Activated B cell treated with CpG ODN at 0.5 μM for 24 hours (primary cell): ENCODE measurements around the gene TRDMT1. TPM values are rescaled to one million over a fixed set of nuclear protein-coding genes. Genes with fewer than 3 reads are reported as not detected.

Experiments used
- ATAC-seq: fragments of 200-7000 bp; cut with Tn5 transposase; one replicate; pipeline ENCODE4 v1.10.0; 2021; ENCODE audit warnings: low read depth, mild to moderate bottlenecking, moderate library complexity
- CTCF ChIA-PET: fragments of 350-600 bp; sonication (Branson Sonifier 250); formaldehyde crosslinking; loops from one replicate; lab custom pipeline; 2021; ENCODE audit warnings: antibody characterized with exemption; lab: Charles Lee
- POLR2A ChIA-PET: fragments of 350-600 bp; sonication (Branson Sonifier 250); formaldehyde crosslinking; loops from one replicate; lab custom pipeline; 2021; ENCODE audit warnings: antibody characterized with exemption; lab: Charles Lee
- DNase-seq: peaks from one replicate; pipeline ENCODE4 v3.0.0; 2022
- H3K27ac Mint-ChIP-seq: one replicate; pipeline ENCODE4 v1.8.0; 2020; ENCODE audit warnings: mixed read lengths
- H3K27me3 Mint-ChIP-seq: one replicate; pipeline ENCODE4 v1.8.0; 2021; ENCODE audit warnings: mixed read lengths
- H3K36me3 Mint-ChIP-seq: one replicate; pipeline ENCODE4 v1.8.0; 2021; ENCODE audit warnings: low read depth, mixed read lengths
- H3K4me1 Mint-ChIP-seq: one replicate; pipeline ENCODE4 v1.8.0; 2021; ENCODE audit warnings: mixed read lengths
- H3K4me3 Mint-ChIP-seq: one replicate; pipeline ENCODE4 v1.8.0; 2020; ENCODE audit warnings: mild to moderate bottlenecking, mixed read lengths
- H3K9me3 Mint-ChIP-seq: one replicate; pipeline ENCODE4 v1.8.0; 2020; ENCODE audit warnings: mixed read lengths
- intact Hi-C: fragments of 100-400 bp; cut with micrococcal nuclease; formaldehyde crosslinking; loops from one replicate; pipeline ENCODE4 v1.15.1; 2024
- total RNA-seq: library from RNA; stranded (reverse); gene quantifications from 2 replicates; pipeline ENCODE4 v1.2.3, GENCODE V29; 2022
- TF ChIP-seq, protein P1 (sequence below): fragments of 200-600 bp; IDR thresholded peaks from one replicate; pipeline ENCODE4 v1.8.0; 2022; ENCODE audit warnings: antibody characterized with exemption, mild to moderate bottlenecking

The TRDMT1 gene
- total RNA-seq, 1 donor from 2014 or later, result 19.9 TPM

DNA sequence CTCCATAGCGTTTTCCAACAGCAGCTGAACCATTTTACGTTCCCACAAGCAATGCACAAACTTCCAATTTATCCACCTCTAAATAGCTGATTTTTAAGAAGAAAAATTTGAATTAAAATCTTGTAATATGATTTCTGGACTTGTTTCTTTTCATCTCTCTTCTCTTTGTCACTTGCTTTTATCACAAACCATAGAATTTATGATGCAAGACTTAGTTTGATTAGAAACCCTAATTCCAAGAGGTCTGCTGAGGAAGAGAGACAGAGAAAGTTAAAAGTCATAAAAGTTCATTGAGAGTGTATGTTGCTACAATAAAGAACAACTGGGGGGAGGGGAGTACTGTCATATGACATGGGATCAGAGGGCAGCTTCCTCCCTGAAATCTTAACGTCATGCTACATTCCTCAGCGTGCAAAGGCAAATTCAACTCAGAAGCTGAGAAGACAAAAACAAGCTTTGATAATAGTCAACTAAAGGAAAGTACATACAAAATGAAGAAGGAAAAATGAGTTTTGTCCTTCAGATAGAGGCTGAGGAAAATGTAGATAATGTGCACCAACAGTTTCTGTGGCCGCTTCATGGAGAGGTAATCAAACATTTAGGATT lies 53.5 kb downstream of the TRDMT1 start:
- Mint-ChIP-seq H3K27ac (no peak overlapping the region), H3K36me3 (peaks cover 14% of the 10 kb centered on the region), H3K4me3 (no peak overlapping the region), H3K4me1 (no peaks in the 10 kb centered on the region), H3K9me3 (no peaks in the 10 kb centered on the region), H3K27me3 (no peaks in the 10 kb centered on the region)
- intact Hi-C loops, result loop anchor here (5.0 kb wide), 1 partner anchor 44 kb away; no protein-coding TSS in a partner anchor
- CTCF ChIA-PET, result no interaction called here
- ATAC-seq, result no peak
- TF ChIP-seq, protein P1, sequence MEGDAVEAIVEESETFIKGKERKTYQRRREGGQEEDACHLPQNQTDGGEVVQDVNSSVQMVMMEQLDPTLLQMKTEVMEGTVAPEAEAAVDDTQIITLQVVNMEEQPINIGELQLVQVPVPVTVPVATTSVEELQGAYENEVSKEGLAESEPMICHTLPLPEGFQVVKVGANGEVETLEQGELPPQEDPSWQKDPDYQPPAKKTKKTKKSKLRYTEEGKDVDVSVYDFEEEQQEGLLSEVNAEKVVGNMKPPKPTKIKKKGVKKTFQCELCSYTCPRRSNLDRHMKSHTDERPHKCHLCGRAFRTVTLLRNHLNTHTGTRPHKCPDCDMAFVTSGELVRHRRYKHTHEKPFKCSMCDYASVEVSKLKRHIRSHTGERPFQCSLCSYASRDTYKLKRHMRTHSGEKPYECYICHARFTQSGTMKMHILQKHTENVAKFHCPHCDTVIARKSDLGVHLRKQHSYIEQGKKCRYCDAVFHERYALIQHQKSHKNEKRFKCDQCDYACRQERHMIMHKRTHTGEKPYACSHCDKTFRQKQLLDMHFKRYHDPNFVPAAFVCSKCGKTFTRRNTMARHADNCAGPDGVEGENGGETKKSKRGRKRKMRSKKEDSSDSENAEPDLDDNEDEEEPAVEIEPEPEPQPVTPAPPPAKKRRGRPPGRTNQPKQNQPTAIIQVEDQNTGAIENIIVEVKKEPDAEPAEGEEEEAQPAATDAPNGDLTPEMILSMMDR, result no peak
- no peak for DNase-seq
- POLR2A ChIA-PET, result no interaction called here

- ChIA-PET POLR2A (no interaction called here), CTCF (no interaction called here)
- no peak overlapping the region for H3K27ac Mint-ChIP-seq
- H3K27me3 Mint-ChIP-seq, result no peaks in the 10 kb centered on the region
- H3K4me1 Mint-ChIP-seq, result no peaks in the 10 kb centered on the region
- intact Hi-C loops, result loop anchor here (5.0 kb wide), 1 partner anchor 45 kb away; no protein-coding TSS in a partner anchor
- DNase-seq, result no peak
- peaks cover 11% of the 10 kb centered on the region for H3K36me3 Mint-ChIP-seq
- no peak for ATAC-seq
- no peak overlapping the region for H3K4me3 Mint-ChIP-seq
- TF ChIP-seq, protein P1, result no peak
- no peaks in the 10 kb centered on the region for H3K9me3 Mint-ChIP-seq
Measured at GRCh38 chr10:17146892-17147291, 54.6 kb downstream of the TRDMT1 start.

GRCh38 chr10:17145239-17145638 lies 56.2 kb downstream of the TRDMT1 start:
- intact Hi-C loops, result loop anchor here (5.0 kb wide), 1 partner anchor 47 kb away; no protein-coding TSS in a partner anchor
- peaks cover 2% of the 10 kb centered on the region for H3K27me3 Mint-ChIP-seq
- H3K36me3 Mint-ChIP-seq, result peaks cover 8% of the 10 kb centered on the region
- no peak overlapping the region for H3K27ac Mint-ChIP-seq
- DNase-seq (no peak), ATAC-seq (no peak)
- POLR2A ChIA-PET, result interaction anchor here (1.2 kb wide), 1 partner anchor 55 kb away, joined by 3 read pairs; no protein-coding TSS in a partner anchor
- CTCF ChIA-PET, result no interaction called here
- H3K9me3 Mint-ChIP-seq, result peaks cover 7% of the 10 kb centered on the region
- no peak overlapping the region for H3K4me3 Mint-ChIP-seq
- TF ChIP-seq, protein P1, result no peak
- no peaks in the 10 kb centered on the region for H3K4me1 Mint-ChIP-seq

DNA sequence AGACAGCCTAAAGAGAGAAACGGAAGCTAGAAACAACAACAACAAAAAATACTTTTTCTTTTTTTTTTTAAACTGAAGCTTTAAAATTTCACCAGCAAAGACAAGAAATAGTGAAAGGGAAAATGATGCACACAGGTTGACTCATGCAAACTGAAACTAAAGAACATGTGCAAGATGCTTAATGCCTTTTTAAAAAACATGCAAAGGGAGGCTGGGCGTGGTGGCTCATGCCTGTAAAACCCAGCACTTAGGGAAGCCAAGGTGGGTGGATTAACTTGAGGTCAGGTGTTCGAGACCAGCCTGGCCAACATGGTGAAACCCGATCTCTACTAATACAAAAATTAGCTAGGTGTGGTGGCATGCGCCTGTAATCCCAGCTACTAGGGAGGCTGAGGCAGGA lies 56.7 kb downstream of the TRDMT1 start:
- DNase-seq, result no peak
- Mint-ChIP-seq H3K36me3 (peaks cover 8% of the 10 kb centered on the region), H3K27ac (no peak overlapping the region), H3K27me3 (peaks cover 2% of the 10 kb centered on the region), H3K4me1 (no peaks in the 10 kb centered on the region), H3K4me3 (no peak overlapping the region), H3K9me3 (peaks cover 7% of the 10 kb centered on the region)
- ChIA-PET POLR2A (interaction anchor here (1.2 kb wide), 1 partner anchor 56 kb away, joined by 3 read pairs; no protein-coding TSS in a partner anchor), CTCF (no interaction called here)
- no peak for ATAC-seq
- intact Hi-C loops, result loop anchor here (5.0 kb wide), 2 partner anchors 48 to 83 kb away; partner anchors contain the start of gene VIM
- TF ChIP-seq, protein P1, result no peak

GRCh38 chr10:17144032-17144431 lies 57.4 kb downstream of the TRDMT1 start:
- intact Hi-C loops, result loop anchor here (5.0 kb wide), 1 partner anchor 83 kb away; the partner anchor contains the start of gene VIM
- Mint-ChIP-seq H3K36me3 (peaks cover 6% of the 10 kb centered on the region), H3K9me3 (peaks cover 7% of the 10 kb centered on the region), H3K27me3 (peaks cover 2% of the 10 kb centered on the region), H3K4me1 (no peaks in the 10 kb centered on the region), H3K27ac (no peak overlapping the region), H3K4me3 (no peak overlapping the region)
- DNase-seq, result no peak
- ATAC-seq, result no peak
- POLR2A ChIA-PET, result no interaction called here
- CTCF ChIA-PET, result no interaction called here
- TF ChIP-seq, protein P1, result no peak
